GM12865 (cell line): ENCODE measurements around the gene MUC20.
"Not testable (repeated sequence)": the region's sequence is repeated elsewhere in the genome, so short reads cannot be mapped to it uniquely, and the experiment has no call there.

Experiments used
- DNase-seq: peaks from one replicate; pipeline ENCODE4 v3.0.0; 2010; ENCODE audit warnings: low read depth
- H3K4me3 ChIP-seq: 2 replicates; pipeline ENCODE4 v1.5.1; 2011; ENCODE audit warnings: mild to moderate bottlenecking, low read depth, low read length, control low read depth
- TF ChIP-seq, protein P1 (sequence below): IDR thresholded peaks from 2 replicates; pipeline ENCODE4 v1.5.1; 2011; ENCODE audit warnings: low read length, control low read depth, low read depth, inconsistent platforms; ENCODE audit not compliant: insufficient read depth; ENCODE audit errors: missing control alignments

The MUC20 gene

GRCh38 chr3:195709676-195710085 is 11.1 kb upstream of the MUC20 start:
- TF ChIP-seq, protein P1, sequence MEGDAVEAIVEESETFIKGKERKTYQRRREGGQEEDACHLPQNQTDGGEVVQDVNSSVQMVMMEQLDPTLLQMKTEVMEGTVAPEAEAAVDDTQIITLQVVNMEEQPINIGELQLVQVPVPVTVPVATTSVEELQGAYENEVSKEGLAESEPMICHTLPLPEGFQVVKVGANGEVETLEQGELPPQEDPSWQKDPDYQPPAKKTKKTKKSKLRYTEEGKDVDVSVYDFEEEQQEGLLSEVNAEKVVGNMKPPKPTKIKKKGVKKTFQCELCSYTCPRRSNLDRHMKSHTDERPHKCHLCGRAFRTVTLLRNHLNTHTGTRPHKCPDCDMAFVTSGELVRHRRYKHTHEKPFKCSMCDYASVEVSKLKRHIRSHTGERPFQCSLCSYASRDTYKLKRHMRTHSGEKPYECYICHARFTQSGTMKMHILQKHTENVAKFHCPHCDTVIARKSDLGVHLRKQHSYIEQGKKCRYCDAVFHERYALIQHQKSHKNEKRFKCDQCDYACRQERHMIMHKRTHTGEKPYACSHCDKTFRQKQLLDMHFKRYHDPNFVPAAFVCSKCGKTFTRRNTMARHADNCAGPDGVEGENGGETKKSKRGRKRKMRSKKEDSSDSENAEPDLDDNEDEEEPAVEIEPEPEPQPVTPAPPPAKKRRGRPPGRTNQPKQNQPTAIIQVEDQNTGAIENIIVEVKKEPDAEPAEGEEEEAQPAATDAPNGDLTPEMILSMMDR = no peak
- no peak for DNase-seq
- H3K4me3 ChIP-seq = no peak overlapping the region

- not testable (repeated sequence) for H3K4me3 ChIP-seq
These were observed 10.5 kb upstream of the MUC20 start for GRCh38 chr3:195710126-195710905.

DNA sequence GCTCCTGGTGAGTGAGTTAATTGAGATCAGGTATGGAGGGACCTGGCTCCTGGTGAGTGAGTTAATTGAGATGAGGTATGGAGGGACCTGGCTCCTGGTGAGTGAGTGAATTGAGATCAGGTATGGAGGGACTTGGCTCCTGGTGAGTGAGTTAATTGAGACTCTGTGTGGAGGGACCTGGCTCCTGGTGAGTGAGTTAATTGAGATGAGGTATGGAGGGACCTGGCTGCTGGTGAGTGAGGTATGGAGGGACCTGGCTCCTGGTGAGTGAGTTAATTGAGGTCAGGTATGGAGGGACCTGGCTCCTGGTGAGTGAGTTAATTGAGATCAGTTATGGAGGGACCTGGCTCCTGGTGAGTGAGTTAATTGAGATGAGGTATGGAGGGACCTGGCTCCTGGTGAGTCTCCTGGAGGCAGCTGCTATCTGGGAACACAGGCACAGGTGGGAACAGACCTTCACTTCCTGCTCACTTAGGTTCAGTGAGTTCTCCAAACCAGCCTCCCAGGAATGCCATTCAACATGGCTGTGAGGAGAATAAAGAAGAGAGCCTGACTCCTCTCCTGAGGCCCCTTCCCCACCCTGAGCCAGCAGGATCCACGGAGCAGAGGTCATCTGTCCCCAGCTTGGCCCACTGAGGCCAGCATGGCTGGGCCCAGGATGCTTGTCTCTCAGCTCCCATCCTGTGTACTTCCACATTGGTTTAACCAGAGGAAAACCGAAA is 9.5 kb upstream of the MUC20 start:
- not testable (repeated sequence) for H3K4me3 ChIP-seq, DNase-seq

More at GRCh38 chr3:195710126-195710905, 10.5 kb upstream of the MUC20 start:
- not testable (repeated sequence) for DNase-seq

- no peak overlapping the region for H3K4me3 ChIP-seq
- no peak for DNase-seq
- TF ChIP-seq, protein P1 = no peak
These were observed 8.8 kb upstream of the MUC20 start for GRCh38 chr3:195711813-195712534.

DNA sequence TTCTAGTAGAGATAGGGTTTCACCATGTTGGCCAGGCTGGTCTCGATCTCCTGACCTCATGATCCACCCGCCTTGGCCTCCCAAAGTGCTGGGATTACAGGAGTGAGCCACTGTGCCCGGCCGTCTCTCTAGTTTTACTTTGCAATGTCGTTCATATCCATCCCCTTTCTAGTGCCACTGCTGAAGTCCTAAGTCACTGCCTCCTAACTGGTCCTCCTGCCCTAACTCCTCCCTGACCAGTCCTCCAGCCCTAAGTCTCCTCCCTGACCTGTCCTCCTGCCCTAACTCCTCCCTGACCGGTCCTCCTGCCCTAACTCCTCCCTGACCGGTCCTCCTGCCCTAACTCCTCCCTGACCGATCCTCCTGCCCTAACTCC is 8.3 kb upstream of the MUC20 start:
- H3K4me3 ChIP-seq, DNase-seq: not testable (repeated sequence)

- DNase-seq, H3K4me3 ChIP-seq: not testable (repeated sequence)
These were observed 7.6 kb upstream of the MUC20 start for GRCh38 chr3:195713150-195713549.

DNA sequence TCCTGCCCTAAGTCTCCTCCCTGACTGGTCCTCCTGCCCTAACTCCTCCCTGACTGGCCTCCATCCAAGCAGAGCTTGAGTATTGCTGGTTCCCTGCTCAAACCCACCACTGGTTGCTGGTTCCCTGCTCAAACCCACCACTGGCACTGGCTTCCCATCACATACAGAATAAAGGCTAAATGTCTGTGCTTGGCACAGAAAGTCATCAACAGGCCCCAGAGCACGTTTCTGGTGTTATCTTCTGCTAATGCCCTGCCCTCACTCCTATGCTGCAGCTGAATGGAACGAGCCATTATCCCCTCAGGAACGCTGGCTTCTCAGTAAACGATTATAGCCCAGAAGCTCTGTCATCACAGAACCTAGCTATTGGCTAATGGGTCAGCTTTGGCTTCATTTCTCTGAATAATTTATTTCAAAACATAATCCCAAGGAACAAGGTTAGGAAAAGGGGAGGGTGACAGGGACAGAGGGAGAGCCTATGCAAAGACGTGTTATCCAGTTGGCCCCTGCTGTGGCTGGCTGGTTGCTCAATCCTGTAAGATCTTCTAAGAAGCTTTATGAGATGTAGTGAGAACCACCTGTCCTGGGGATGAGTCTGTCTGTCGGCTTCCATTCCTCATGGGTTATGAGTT is 6.3 kb upstream of the MUC20 start:
- DNase-seq = no peak
- no peak overlapping the region for H3K4me3 ChIP-seq
- TF ChIP-seq, protein P1 = no peak

GRCh38 chr3:195715134-195715533 is 5.6 kb upstream of the MUC20 start:
- no peak for DNase-seq
- TF ChIP-seq, protein P1 = no peak
- H3K4me3 ChIP-seq = no peak overlapping the region
